Measurements from ENCODE around the gene CD86.

GRCh38 chr3:122067588-122068240, 12.6 kb downstream of the CD86 start:
- no peak for TF ChIP-seq POLR2A (IDR thresholded peaks at IDR 0.05)
- TF ChIP-seq, protein P1, sequence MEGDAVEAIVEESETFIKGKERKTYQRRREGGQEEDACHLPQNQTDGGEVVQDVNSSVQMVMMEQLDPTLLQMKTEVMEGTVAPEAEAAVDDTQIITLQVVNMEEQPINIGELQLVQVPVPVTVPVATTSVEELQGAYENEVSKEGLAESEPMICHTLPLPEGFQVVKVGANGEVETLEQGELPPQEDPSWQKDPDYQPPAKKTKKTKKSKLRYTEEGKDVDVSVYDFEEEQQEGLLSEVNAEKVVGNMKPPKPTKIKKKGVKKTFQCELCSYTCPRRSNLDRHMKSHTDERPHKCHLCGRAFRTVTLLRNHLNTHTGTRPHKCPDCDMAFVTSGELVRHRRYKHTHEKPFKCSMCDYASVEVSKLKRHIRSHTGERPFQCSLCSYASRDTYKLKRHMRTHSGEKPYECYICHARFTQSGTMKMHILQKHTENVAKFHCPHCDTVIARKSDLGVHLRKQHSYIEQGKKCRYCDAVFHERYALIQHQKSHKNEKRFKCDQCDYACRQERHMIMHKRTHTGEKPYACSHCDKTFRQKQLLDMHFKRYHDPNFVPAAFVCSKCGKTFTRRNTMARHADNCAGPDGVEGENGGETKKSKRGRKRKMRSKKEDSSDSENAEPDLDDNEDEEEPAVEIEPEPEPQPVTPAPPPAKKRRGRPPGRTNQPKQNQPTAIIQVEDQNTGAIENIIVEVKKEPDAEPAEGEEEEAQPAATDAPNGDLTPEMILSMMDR (IDR thresholded peaks at IDR 0.05) = no peak
